DOHH2 (cell line): ENCODE measurements around the gene ETV6.

Experiments
- CTCF ChIP-seq: fragments of 200-600 bp; sonication (generic); IDR thresholded peaks from one replicate; pipeline ENCODE4 v1.5.1; 2014; ENCODE audit warnings: antibody characterized with exemption, mild to moderate bottlenecking, low read depth, low read length; ENCODE audit not compliant: poor library complexity, severe bottlenecking
- EZH2phosphoT487 ChIP-seq: fragments of 200-600 bp; sonication (generic); IDR thresholded peaks from 2 replicates; pipeline ENCODE4 v1.6.1; 2017; ENCODE audit warnings: borderline replicate concordance, mild to moderate bottlenecking, antibody characterized with exemption, low read length, moderate library complexity, mixed read lengths

DNA sequence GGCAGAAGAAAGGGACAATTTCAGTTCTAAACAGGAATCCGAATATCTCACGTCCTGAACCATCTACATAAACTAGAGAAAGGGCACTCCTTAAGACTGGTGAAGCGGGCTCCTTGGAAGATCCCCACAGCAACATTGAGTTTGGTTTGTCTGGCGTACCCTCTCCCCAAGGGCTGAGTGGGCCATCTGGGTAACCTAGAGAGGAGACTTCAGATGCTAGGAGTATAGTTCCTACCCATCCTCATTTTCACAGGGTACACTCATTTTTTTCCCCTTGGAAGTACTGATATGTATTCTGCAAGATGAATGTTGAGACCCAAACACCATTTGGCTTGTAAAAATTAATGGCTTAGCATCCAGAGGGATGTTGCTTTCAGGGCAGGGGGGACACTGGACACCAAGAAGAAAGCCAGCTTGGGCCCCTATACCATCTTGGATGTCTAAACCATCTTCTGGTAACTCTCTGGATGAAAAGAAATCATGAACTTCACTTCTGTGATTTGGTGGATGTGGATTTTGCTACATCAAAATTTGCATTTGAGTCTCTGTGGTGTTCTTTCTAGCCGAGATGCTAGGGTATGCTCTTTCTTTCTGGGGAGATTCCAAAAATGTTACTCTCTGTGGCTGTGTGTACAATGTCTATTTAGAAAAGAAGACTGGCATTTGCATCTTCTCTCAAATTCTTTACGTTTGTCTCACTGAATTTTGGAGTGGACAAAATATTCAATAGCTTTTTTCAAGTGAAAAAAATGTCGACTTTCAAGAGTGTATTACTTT, 97.7 kb downstream of the ETV6 start:
- TF ChIP-seq CTCF (no peak), EZH2phosphoT487 (no peak)
